ENCODE data around the gene LRP5.

Gene LRP5

DNA sequence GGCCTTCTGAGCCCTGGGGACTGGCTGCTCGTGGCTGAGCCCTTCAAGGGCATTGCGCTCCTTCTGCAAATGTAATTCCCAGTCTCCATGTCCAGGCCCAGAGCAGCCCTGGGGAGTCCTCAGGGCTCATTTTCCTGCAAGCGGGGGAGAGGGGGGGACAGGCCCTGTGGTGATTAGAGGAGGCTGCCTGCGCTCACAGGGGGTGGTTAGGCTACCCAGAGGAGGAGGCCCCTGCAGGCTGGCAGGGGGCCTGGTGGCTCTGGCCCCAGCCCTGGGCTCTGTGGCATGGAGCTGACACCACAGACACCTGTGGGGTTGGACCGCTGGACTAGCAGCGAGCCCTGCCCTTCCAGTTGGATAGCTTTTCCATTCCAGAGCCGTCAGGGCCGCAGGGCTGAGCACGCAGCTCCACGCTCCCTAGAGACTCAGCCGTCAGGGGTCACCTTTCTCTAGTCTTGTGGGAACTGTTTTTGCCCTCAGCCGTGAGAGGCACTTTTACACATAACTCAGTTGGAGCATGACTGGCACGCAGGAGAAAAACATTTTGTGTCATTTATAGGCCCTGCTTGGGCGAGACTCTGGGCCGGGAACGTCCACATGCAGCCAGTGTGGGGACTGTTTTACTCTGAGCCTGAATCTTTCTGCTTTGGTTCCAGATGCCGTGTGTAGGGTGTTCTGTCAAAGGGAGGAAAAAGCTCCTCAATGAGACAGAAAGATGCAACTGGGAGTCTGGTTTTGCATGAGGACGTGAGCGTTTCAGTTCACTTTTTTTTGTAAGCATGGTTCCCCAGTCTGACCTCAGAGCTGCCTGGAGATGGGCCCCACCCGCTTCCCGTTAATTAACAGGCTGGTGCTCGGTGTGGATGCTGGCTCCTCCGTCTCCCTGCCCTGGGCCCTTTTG lies 58.1 kb downstream of the LRP5 start:
- DNase-seq (ENCODE audit: low read depth in 2 of 2) = no peak

DNA sequence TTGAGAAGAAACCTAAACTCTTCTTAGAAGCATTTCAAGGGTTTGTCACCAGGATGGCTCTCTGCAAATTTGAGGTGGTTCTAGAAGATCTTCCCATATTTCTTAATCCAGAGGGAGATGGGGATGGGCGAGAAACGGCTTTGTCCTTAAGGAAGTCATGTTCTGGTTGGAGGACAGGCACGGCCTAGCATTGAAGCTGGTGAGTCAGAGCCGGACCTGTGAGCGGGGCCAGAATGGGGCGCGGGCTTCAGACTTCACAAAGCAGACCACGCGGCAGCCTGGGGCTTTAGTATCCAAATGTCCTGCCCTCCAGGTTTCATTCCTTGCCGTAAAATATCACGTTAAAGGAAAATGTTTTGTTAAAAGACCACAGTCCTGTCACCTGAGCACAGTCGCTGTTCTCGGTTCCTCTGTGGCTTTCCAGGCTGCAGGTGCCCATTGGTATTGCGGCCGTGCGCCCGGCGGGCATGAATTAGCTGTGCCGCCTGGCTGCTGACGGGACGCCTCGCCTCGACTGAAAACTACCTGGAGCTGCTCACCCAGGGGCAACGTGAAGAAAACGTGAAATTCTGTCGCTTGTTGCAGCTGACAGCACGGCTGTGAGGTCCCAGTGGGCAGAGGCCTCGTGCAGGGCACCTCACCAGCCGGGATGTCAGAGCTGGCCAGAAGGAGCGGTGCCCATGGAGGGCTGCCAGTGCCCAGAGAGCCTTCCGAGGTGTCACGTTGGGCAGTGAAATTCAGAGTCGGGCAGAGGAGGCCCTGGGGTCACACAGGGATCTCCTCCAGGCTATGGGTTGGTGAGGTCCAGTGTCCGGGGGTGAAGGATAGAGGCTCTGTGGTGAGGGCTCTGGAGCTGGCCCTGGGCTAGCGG lies 59.0 kb downstream of the LRP5 start:
- DNase-seq (ENCODE audit: low read depth in 2 of 2) = no peak

DNA sequence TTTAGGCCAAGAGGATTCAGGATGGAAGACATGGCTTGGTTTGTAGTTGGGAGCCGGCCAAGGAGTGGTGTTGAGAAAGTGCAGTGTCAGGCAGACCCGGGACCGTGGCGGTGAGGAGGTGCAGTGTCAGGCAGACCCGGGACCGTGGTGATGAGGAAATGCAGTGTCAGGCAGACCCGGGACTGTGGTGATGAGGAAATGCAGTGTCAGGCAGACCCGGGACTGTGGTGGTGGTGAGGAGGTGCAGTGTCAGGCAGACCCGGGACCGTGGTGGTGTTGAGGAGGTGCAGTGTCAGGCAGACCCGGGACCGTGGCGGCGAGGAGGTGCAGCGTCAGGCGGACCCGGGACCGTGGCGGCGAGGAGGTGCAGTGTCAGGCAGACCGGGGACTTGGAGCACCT lies 59.7 kb downstream of the LRP5 start:
- no peak for DNase-seq (ENCODE audit: low read depth in 2 of 2)

DNA sequence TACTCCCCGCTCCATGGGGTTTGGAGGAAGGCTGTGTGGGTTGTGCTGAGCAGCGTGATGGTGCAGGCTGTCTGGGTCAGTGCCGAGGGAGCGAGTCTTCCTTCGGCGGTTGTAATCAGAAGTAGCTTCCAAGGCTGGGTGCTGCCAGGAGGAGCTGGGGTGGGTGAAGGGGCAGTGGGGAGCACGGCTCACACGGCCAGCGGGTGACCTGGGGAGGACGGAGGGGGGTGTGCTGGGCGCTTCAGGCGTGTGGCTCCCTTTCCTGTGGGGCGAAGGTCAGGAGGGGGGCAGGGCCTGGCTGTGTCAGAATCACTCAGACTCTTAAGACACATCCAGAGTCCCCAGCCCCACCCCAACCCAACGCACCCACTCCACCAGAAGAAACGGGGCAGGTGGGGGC lies 60.2 kb downstream of the LRP5 start:
- no peak for DNase-seq (ENCODE audit: low read depth in 2 of 2)

DNA sequence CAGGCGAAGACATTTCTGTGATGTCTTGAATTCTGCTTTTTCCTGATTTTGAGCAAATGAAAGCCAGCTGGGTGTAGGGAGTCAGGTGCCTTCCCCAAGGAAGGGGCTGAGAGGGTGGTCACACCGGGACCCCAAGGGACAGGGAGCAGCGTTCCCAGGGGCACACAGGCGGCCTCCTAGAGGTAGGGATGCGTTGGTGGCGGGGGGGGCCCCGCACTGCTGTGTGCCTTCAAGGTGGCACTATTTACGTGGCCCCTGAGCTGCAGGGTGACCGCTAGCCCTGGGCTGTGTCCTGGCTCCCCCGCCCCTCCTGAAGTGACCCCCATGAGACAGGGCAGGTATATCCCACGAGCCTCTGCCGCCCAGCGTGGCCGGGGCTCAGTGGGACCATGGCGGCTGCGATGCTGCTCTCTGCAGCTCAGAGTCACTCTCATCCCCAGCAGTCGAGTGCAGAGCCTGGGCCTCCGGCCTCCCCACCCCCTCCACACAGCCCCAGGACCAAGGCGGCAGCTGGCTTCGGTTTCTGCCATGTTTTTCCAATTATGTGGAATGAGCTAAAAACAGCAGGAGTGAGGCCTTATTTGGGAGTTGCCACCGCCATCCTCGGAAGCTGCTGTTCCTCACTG lies 60.9 kb downstream of the LRP5 start:
- no peak for DNase-seq (ENCODE audit: low read depth in 2 of 2)

DNA sequence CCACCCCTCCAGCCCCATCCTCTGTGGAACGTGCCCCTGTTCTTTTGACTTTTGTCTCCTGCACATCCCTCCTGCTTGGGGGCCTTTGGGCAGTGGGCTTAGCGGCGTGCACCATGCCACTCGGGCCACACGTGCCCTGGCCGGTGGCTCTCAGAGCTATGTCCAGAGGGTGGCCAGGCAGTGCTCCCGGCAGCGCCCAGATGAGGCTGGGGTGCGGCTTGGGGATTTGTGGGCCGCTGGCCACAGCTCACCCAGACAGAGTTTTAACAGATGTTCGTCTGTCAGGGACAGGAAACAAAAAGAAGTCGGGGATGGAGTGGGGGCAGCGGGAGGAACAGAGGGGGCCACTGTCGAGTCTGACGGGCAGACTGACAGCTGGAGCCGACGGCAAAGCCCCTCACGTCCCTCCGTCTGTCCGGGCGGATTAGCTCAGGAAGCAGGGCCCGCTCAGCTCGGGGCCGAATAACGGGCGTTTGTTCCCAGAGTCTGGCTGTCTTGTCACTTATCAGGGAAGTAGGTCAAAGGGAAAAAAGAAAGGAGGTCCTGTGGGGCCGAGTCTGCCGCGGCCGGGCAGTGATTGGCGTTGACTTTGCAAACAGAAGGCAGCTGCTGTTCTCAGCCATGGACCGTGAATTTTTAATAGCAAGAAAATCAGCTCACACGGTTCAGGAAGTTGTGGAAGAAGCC lies 61.6 kb downstream of the LRP5 start:
- DNase-seq (ENCODE audit: low read depth in 2 of 2) = no peak

DNA sequence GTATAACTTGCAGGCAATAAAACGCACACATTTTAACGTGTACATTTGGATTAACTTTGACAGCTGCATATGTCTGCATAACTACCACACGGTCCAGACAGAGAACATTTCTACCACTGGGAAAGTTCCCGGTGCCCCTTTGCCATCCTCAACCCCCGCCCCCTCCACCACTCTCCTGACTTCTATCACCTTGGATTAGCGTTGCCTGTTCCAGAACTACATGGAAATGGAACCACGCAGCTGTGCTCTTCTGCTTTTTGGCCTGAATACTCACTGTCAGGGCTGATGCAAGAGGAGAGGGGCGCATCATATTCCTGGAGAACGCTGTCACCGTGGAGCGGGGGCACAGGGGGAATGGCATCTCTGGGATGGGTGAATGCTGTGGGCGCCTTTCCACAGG lies 62.1 kb downstream of the LRP5 start:
- no peak for DNase-seq (ENCODE audit: low read depth in 2 of 2)

DNA sequence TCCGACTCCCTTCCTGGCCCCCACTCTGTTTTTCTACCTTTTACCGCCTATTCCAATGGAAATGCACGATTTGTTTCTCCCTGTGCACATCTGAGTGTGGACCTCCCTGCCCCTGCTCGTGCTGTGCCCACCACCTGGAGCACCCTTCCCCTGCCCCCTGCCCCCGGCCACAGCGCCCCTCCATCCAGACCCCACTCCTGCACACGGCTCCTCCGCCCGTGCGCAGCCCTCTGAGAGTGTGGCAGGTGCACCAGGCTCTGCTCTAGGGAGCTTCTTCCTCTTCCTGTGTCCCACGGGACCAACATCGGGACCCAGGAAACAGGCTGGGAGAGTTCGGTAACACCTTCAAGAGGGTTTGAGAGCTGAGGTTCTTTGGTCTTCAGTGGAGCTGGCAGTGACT lies 62.9 kb downstream of the LRP5 start:
- no peak for DNase-seq (ENCODE audit: low read depth in 2 of 2)

DNA sequence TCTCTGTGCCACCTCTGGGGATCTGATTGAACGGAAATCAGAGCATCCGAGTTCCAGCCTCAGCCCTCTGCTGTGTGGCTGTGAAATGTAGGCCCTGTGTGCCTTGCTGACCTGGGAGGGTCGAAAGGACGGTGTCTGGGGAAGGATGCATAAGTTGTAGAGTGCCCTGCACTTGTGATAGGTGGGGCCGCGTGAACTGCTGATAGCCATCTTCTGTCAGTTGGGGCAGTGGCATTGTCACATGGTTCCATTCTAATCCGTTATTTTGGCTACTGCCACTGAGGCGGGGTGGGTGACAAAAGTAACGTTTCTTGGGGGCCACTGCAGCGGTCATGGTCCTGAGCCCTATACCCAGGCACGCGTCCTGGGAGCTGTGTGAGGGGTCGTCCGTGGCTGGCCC lies 63.4 kb downstream of the LRP5 start:
- no peak for DNase-seq (ENCODE audit: low read depth in 2 of 2)

DNA sequence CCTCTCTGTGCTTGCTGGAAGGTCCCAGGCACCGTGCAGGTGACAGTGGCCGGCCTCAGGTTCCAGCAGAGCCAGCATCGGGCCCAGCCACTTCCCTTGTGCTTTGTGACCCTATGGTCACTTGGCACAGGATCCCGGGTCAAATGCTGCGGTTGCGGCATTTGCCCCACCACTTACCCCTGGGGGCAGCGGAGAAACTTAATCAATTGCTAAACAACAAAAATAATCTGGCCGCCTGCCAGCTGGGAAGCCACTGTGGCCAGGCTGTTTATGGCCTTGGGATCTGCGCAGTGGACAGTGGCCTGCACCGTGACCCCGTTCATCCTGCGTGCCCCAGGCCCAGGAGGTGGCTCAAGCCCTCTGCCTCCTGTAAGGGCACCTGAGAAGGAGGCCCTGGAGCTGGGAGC lies 65.0 kb downstream of the LRP5 start:
- DNase-seq (ENCODE audit: low read depth in 2 of 2) = no peak

DNA sequence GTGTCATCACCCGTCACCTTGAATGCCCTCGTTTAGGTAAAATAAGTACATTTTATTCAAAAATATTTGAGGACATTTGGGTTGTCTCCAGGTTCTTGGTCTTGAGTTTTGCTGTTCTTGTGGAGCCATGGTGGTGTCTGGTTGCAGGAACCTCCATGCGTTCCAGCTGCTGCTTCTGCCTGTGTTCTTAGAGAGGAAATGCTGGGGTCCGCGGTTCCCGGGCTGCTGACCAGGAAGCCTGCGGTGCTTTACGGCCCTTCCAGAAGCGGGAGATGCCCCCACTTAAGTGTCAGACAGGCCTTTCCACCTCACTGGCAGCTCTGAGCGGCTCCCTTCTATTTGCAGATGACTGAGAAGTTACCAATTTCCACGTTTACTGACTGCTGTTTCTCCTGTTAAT lies 66.8 kb downstream of the LRP5 start:
- DNase-seq (ENCODE audit: low read depth in 2 of 2) = no peak

DNA sequence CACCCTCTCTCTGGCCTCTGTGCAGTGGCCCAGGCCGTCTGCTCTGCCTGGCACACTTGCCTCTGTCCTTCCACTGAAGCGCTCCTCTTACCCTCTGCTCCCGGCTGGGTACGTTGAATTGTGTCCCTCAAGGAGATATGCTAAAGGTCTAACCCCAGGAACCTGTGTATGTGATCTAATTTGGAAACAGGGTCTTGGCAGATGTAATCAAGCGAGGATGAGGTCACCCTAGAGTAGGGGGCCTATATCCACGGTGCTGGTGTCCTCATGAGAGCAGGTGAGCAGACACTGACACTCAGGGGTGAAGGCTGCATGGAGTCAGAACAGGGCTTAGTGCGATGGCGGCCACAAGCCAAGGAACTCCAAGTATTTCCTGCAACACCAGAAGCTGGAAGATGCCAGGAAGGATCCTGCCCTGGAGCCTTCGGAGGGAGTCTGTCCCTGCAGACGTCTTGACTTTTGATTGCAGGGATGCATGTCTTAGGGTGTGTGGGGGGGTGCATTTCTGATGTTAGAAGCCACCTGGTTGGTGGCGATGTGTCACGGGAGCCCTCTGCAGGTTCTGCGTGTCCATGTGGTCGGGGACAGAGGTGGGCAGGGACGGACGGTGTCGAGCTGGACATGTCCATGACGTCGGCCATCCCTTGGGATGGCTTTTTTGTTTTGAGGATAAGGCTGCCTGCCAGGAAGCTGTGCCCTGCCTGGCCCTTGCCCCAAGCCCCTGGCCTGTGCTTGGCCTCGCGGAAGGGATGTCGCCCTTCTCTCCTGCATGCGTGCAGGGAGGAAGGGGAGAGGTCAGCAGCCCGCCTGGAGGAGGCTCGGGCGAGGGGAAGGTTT lies 68.6 kb downstream of the LRP5 start:
- no peak for DNase-seq (ENCODE audit: low read depth in 2 of 2)

DNA sequence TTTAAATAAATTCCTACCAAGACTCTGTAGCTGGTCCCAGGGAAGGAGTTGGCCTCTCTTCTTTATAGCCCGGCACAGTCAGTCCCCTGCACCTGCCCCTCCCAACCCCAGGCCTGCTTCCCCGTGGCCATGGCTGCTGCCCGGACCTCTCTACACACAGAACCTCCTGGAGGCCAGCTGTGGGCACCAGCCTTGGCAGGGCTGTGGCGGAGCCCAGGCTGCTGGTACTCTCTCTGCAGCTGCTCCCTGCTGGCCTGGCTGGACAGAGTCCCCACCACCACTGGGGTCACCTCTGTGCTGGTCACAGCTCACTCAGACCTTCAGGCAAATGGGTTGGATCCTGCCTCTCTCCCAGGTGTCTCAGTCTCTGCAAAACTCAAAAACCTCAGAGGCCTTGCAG lies 69.3 kb downstream of the LRP5 start:
- DNase-seq (ENCODE audit: low read depth in 2 of 2) = no peak

DNA sequence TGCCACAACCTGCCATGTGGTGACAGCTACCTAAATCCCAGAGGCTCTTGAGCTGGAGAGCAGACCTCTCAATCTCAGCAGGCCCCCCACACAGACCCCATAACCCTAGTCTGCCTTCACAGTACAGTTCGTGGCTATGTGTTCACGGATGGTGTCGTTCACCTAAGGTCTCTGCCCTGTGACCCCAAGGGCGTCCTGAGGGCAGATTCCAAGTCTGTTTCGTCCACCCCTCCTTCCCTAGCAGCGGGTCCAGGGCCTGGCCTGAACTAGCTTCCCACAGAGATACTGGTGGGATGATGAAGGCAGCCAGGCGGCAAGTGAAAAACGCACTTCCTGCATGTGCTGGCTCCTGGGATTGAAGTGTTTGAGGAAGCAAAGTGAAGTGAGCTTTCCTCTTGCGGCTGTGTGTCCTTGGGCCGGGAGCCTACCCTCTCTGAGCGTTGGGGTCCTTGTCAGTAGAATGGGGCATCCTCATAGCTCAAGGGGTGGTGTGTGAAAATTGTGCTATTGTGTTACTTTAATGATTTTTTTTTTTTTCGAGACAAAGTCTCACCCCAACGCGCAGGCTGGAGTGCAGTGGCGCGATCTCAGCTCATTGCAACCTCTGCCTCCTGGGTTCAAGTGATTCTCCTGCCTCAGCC lies 70.1 kb downstream of the LRP5 start:
- no peak for DNase-seq (ENCODE audit: low read depth in 2 of 2)

DNA sequence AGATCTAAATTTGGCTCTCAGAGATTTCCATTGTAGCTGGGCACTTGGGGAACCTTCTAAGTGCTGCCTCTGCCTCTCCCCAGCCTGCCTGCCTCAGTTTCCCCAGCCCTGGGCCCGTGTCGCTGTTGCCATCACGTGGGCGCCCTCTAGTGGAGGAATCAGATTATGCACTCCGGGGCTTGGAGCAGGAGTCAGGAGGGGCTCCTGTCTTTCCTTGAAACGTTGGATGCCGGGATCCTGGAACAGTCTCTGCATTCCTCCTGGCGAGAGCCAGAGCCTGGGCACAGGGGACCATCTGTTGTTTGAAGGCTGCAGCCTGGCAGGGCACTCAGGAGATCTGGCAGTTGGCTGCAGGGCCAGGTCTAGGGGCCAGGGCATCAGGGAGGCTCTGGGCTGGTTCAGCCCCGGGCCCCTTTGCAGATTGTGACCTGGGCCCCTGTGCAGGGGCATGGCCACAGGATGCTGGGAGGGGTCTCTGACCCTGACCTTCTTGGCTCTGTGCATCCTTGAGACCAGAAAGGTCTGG lies 71.6 kb downstream of the LRP5 start:
- peak in 1 of 2 donors; percentile 10 for DNase-seq (ENCODE audit: low read depth in 2 of 2)

DNA sequence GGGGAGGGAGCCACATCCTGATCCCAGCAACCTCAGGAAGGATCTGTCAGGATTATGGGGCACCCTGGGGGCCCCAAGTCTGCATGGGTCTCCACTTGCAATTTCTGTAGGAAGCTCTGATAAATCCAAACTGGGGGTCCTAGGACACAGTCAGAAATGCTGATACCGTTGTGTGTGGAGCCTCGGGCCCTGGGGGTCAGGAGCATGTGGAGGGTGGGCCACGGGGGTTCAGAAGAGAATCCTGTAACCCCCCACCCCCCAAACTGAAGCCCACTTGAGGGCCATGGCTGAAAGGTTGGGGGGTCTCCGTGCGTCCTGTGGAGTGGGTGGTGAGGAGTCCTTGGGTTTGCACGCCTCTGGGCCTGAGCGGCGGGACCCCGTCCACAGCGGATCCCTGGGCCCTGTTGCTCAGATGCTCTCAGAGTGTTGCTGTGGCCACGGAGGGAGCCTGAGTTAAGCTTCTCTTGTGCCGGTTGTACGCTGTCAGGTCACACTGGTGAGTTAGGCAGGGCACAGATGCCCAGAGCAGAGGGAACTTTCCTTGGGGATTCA lies 72.2 kb downstream of the LRP5 start:
- no peak for DNase-seq (ENCODE audit: low read depth in 2 of 2)

DNA sequence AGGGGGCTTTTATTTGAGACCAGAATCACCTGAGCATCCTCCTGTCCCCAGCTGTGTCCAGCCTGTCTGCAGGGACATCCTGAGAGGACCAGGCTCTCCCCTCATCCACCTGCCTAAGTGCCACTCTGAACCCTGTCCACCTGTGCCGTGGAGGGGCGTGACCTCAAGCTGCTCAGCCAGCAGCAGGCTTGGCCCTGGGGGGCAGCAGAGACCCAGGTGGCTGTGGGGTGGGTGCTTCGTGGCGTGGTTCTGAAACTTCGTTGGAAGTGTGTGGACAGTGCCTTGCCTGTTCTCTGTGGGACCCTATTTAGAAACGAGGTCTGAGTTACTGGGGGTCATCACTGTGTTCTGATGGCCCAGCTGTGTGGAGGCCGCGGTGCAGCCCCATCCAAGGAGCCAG lies 72.7 kb downstream of the LRP5 start:
- DNase-seq (ENCODE audit: low read depth in 2 of 2) = no peak

DNA sequence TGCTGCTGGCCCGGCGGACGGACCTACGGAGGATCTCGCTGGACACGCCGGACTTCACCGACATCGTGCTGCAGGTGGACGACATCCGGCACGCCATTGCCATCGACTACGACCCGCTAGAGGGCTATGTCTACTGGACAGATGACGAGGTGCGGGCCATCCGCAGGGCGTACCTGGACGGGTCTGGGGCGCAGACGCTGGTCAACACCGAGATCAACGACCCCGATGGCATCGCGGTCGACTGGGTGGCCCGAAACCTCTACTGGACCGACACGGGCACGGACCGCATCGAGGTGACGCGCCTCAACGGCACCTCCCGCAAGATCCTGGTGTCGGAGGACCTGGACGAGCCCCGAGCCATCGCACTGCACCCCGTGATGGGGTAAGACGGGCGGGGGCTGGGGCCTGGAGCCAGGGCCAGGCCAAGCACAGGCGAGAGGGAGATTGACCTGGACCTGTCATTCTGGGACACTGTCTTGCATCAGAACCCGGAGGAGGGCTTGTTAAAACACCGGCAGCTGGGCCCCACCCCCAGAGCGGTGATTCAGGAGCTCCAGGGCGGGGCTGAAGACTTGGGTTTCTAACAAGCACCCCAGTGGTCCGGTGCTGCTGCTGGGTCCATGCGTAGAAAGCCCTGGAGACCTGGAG lies 74.1 kb downstream of the LRP5 start:
- DNase-seq (ENCODE audit: low read depth in 2 of 2) = no peak

DNA sequence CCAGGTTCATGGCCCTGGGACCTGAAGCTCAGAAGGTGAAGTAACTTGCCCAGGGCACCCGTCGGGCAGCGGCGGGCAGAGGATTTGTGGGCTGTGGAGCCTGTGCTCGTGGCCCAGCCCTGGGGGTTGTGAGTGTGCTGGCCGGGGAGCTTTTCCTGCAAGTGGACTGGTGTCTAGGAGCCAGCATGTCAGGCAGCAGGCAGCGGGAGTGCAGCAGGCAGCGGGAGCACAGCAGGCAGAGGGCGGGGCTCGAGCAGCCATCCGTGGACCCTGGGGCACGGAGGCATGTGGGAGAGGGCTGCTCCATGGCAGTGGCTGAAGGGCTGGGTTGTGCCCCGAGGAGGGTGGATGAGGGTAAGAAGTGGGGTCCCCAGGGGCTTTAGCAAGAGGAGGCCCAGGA lies 75.4 kb downstream of the LRP5 start:
- no peak for DNase-seq (ENCODE audit: low read depth in 2 of 2)
